Kidney epithelial cell (primary cell): Measurements from ENCODE around the gene EFCAB14. TPM values are rescaled to one million over a fixed set of nuclear protein-coding genes. Genes with fewer than 3 reads are reported as not detected.

Experiments used
- DNase-seq: peaks from one replicate; pipeline ENCODE4 v3.0.0-alpha.2; 2010; ENCODE audit warnings: low read depth
- H3K27me3 ChIP-seq: 2 replicates; pipeline ENCODE4 v1.6.0; 2011; ENCODE audit warnings: low read length; ENCODE audit not compliant: control insufficient read depth, insufficient read depth
- H3K36me3 ChIP-seq: 2 replicates; pipeline ENCODE4 v1.5.1; 2011; ENCODE audit warnings: low read length; ENCODE audit not compliant: control insufficient read depth, insufficient read depth
- H3K4me3 ChIP-seq: 2 replicates; pipeline ENCODE4 v1.5.1; 2011; ENCODE audit warnings: low read depth, mild to moderate bottlenecking, control low read depth, low read length
- CTCF ChIP-seq: IDR thresholded peaks from 2 replicates; pipeline ENCODE4 v1.5.1; 2011; ENCODE audit warnings: mild to moderate bottlenecking, moderate library complexity, low read length, control low read depth, inconsistent platforms; ENCODE audit not compliant: insufficient read depth, poor library complexity, severe bottlenecking
- total RNA-seq: library from RNA; depleted of rRNA; stranded (reverse); fragments of >200 nt; gene quantifications from 2 replicates; pipeline ENCODE4 v1.2.3, GENCODE V29; 2015

The EFCAB14 gene
- total RNA-seq, 1 donor from 2014 or later: 57.3 TPM

- TF ChIP-seq CTCF: no peak
These were observed 80.0 kb downstream of the EFCAB14 start for GRCh38 chr1:46638921-46639320.

GRCh38 chr1:46637444-46638083 is 81.3 kb downstream of the EFCAB14 start:
- Histone ChIP-seq H3K36me3 (no peaks in the 10 kb centered on the region), H3K4me3 (no peak overlapping the region), H3K27me3 (no peaks in the 10 kb centered on the region)
- DNase-seq: no peak
- no peak for TF ChIP-seq CTCF

More at GRCh38 chr1:46638921-46639320, 80.0 kb downstream of the EFCAB14 start:
- Histone ChIP-seq H3K36me3 (no peaks in the 10 kb centered on the region), H3K27me3 (no peaks in the 10 kb centered on the region), H3K4me3 (no peak overlapping the region)
- no peak for DNase-seq

GRCh38 chr1:46635205-46635604 is 83.7 kb downstream of the EFCAB14 start:
- DNase-seq: no peak
- no peaks in the 10 kb centered on the region for H3K27me3 ChIP-seq
- no peak for TF ChIP-seq CTCF
- no peak overlapping the region for H3K4me3 ChIP-seq
- no peaks in the 10 kb centered on the region for H3K36me3 ChIP-seq

DNA sequence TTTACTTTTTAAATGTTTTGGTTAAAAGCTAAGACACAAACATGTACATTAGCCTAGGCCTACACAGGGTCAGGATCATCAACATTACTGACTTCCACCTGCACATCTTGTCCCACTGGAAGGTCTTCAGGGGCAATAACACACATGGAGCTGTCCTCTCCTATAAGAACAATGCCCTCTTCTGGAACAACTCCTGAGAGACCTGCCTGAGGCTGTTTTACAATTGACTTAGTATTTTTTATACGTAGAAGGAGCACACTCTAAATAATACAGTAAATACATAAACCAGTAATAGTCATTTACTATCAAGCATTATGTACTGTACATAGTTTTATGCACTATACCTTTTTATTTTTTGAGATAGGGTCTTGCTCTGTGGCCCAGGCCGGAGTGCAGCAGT is 88.2 kb downstream of the EFCAB14 start:
- no peak for DNase-seq
- H3K4me3 ChIP-seq: no peak overlapping the region
- TF ChIP-seq CTCF: no peak
- H3K27me3 ChIP-seq: no peaks in the 10 kb centered on the region
- no peaks in the 10 kb centered on the region for H3K36me3 ChIP-seq

Other genes starting within 250 kb of the EFCAB14 start
- 0.04 TPM in 1 of 2 replicates, not detected in the other for gene DMBX1, start 229.3 kb downstream of the EFCAB14 start, total RNA-seq
- not detected in 2 replicates for gene KNCN, start 167.5 kb downstream of the EFCAB14 start, total RNA-seq
- 22.6 and 25.3 TPM in 2 replicates for gene MKNK1, start 114.8 kb downstream of the EFCAB14 start, total RNA-seq
- gene MOB3C, start 102.3 kb downstream of the EFCAB14 start, total RNA-seq: 3.1 and 9.0 TPM in 2 replicates
- gene ATPAF1, start 50.8 kb downstream of the EFCAB14 start, total RNA-seq: 28.8 and 31.3 TPM in 2 replicates
- gene TEX38, start 47.3 kb downstream of the EFCAB14 start, total RNA-seq: not detected in 2 replicates
- gene CYP4B1, start 79.9 kb upstream of the EFCAB14 start, total RNA-seq: not detected in 2 replicates
- not detected in 2 replicates for gene CYP4A11, start 222.4 kb upstream of the EFCAB14 start, total RNA-seq